ENCODE data around the gene DPM1.

DPM1 gene

GRCh38 chr20:50967586-50967985, 9.3 kb upstream of the DPM1 start:
- no peaks in the 10 kb centered on the region for H3K36me3 ChIP-seq
- H3K4me3 ChIP-seq (ENCODE audit: low read depth, low read length) = no peak overlapping the region
- no peak for TF ChIP-seq CTCF (IDR thresholded peaks at IDR 0.05; ENCODE audit: low read depth, low read length)
- no peak overlapping the region for H3K27ac ChIP-seq
- DNase-seq = peak; percentile 52
- H3K9me3 ChIP-seq (ENCODE audit: severe bottlenecking) = no peaks in the 10 kb centered on the region
- peaks cover 45% of the 10 kb centered on the region for H3K27me3 ChIP-seq (ENCODE audit: insufficient read depth, low read depth, severe bottlenecking)

- TF ChIP-seq CTCF (IDR thresholded peaks at IDR 0.05; ENCODE audit: low read depth, low read length) = no peak
- no peak for DNase-seq
- no peak overlapping the region for H3K27ac ChIP-seq
These were observed 1.3 kb upstream of the DPM1 start for GRCh38 chr20:50959543-50960126.

GRCh38 chr20:50958615-50959542, 547 bp upstream of the DPM1 start, which contains the start of gene MOCS3:
TSS of gene MOCS3 (plus strand) at chr20:50958818. CDS start at chr20:50958843, 25 bp downstream.
- DNase-seq = peak; percentile 80
- no peak for TF ChIP-seq CTCF (IDR thresholded peaks at IDR 0.05; ENCODE audit: low read depth, low read length)
- H3K9me3 ChIP-seq (ENCODE audit: severe bottlenecking) = no peaks in the 10 kb centered on the region
- peak within 1 kb of the TSS; percentile 99 for H3K27ac ChIP-seq
- H3K4me3 ChIP-seq (ENCODE audit: low read depth, low read length) = peak within 1 kb of the TSS; percentile 91
- no peaks in the 10 kb centered on the region for H3K27me3 ChIP-seq (ENCODE audit: insufficient read depth, low read depth, severe bottlenecking)
- peaks cover 26% of the 10 kb centered on the region for H3K36me3 ChIP-seq

More at GRCh38 chr20:50959543-50960126, 1.3 kb upstream of the DPM1 start:
- Histone ChIP-seq H3K27me3 (ENCODE audit: insufficient read depth, low read depth, severe bottlenecking) (no peaks in the 10 kb centered on the region), H3K36me3 (peaks cover 18% of the 10 kb centered on the region), H3K4me3 (ENCODE audit: low read depth, low read length) (peak overlapping the region; percentile 91), H3K9me3 (ENCODE audit: severe bottlenecking) (no peaks in the 10 kb centered on the region)

- Histone ChIP-seq H3K36me3 (peaks cover 38% of the 10 kb centered on the region), H3K9me3 (ENCODE audit: severe bottlenecking) (no peaks in the 10 kb centered on the region)
- TF ChIP-seq CTCF (IDR thresholded peaks at IDR 0.05; ENCODE audit: low read depth, low read length) = no peak
These were observed 1.1 kb downstream of the DPM1 start for GRCh38 chr20:50957276-50957675.

GRCh38 chr20:50953821-50954220, 4.5 kb downstream of the DPM1 start:
- Histone ChIP-seq H3K27ac (no peak overlapping the region), H3K4me3 (ENCODE audit: low read depth, low read length) (no peak overlapping the region), H3K36me3 (peaks cover 64% of the 10 kb centered on the region), H3K9me3 (ENCODE audit: severe bottlenecking) (no peaks in the 10 kb centered on the region), H3K27me3 (ENCODE audit: insufficient read depth, low read depth, severe bottlenecking) (no peaks in the 10 kb centered on the region)
- TF ChIP-seq CTCF (IDR thresholded peaks at IDR 0.05; ENCODE audit: low read depth, low read length) = no peak
- no peak for DNase-seq

More at GRCh38 chr20:50957276-50957675, 1.1 kb downstream of the DPM1 start:
- peak overlapping the region; percentile 91 for H3K4me3 ChIP-seq (ENCODE audit: low read depth, low read length)
- no peak overlapping the region for H3K27ac ChIP-seq
- H3K27me3 ChIP-seq (ENCODE audit: insufficient read depth, low read depth, severe bottlenecking) = no peaks in the 10 kb centered on the region
- no peak for DNase-seq

Measured in WERI-Rb-1 (cell line).